Activated effector memory CD4-positive, alpha-beta T cell treated with anti-CD3 and anti-CD28 coated beads, Interleukin-2, amount 50 U/mL, for 16 hours (primary cell): Measurements from ENCODE around the gene DOCK9.
A peak's percentile ranks its signal among the peaks of the same experiment; 100 is the strongest.
"Not testable (repeated sequence)": the region's sequence is repeated elsewhere in the genome, so short reads cannot be mapped to it uniquely, and the experiment has no call there.

ENCODE experiments used
- DNase-seq: peaks from one replicate; pipeline ENCODE4 v3.0.0-alpha.2; 2020

DOCK9 gene

GRCh38 chr13:98909016-98909415 is 68.8 kb downstream of the DOCK9 start:
- no peak for DNase-seq

DNA sequence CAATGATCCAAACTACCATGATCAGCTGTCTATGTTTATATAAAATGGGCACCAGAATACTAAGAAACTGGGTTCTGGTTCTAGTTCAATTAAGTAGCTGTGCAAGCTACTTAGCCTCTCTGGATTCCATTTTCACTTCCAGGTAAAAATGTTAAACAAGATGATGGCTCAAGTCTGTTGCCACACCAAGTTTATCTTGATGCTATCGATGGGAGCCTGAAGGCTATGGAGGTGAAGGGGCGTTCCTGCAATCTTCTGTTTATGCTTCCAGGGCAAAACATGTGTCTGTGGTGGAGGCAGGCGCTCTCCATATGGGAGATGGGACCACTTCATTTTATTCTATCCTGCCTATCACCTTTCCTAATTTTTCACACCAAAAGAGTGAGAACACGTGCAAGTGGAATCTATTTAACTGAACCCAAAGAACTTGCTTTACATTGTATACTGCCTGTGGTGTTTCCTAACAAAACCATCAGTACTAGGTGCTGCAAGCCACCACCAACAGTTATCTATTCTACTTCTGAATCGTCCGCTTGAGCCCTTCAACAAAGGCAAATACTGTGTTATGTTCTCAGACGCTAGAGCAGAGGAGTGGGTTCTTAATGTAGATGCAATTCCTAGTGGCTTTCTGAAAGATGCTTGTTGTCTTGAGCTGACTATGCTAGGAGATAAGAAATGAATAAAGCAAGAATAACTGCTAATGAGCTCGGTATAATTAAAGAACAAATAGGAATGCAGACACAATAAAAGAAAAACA is 70.9 kb downstream of the DOCK9 start:
- no peak for DNase-seq

DNA sequence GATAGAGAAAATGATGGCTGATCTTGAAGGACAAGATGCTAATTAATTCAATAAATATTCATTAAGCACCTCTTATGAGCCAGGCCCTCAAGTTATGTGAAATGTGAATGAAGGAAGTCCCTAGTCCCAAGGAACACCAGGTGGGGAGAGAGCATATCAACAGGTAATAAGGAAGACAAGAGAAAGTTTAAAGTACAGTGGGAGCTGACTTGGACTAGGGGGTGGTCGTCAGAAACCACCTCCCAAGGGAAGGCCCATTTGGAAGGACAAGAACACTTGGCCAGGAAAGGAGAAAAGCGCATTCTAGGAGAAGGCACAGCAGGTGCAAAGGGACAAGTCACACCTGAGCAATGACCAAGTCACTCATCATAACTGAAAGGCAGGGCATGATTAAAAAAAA is 72.7 kb downstream of the DOCK9 start:
- no peak for DNase-seq

DNA sequence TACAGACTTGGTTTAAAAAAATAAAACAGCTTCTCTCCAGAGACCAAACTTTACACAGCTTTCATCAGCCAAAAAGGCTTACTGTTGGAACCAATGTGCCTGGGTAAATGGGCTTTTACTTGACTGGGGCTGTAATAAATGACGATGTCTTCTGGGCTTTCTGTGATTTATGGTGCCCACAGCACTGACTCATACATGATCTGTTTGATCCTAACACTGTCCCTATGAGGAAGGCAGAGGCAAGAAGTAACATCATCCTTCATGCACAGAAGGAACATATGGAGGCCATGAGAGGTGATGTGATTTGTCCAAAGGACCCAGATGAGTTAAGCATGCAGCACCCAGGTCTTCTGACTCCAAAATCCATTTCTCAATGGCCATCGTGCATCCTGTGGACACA is 77.4 kb downstream of the DOCK9 start:
- no peak for DNase-seq

GRCh38 chr13:98897706-98898105 is 80.2 kb downstream of the DOCK9 start:
- DNase-seq = no peak

DNA sequence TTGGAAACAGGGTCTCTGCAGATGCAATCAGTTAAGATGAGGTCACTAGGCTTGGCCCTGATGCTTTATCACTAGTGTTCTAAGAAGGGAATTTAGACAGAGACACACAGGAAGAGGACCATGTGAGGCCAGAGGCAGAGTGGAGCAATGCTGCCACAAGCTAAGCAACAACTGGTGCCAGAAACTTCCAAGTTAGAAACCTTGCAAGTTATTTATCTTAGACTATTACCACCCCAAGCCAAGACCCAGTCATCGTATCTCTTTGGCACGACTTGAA is 81.1 kb downstream of the DOCK9 start:
- DNase-seq = no peak

DNA sequence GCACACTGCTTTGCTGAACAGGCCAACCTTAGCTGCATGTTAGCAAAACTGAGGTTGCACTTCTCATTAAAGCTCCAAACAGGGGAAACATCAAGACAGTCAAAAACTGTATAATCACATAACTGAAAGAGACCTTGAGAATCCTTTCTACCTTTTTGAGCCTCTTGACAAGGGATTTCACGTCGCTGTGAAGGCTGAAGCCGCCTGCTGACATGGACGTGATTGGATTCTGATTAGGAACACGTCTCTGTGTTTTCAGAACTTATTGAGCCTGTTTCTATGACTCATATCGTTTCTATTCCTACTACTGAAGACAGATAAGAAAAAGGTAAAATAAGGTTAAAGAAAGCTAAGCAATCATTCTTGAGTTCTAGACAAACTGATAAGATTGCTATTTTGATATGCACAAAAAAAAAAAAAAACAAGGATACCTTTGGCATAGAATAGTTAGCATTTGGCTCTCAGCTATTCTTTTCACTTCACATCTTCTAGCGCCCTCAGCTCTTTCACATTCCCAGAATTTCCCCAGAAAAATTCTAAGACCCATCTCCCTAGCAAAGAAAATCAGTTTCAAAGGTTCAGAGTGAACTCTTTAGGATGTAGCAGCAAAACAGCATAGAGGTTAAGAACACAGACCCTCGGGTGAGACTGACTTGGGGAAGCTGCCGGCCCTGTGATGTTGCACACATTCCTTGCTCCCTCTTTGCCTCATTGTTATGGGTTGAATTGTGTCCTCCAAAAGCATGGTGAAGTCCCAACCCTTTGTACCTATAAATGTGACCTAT is 81.6 kb downstream of the DOCK9 start:
- no peak for DNase-seq

DNA sequence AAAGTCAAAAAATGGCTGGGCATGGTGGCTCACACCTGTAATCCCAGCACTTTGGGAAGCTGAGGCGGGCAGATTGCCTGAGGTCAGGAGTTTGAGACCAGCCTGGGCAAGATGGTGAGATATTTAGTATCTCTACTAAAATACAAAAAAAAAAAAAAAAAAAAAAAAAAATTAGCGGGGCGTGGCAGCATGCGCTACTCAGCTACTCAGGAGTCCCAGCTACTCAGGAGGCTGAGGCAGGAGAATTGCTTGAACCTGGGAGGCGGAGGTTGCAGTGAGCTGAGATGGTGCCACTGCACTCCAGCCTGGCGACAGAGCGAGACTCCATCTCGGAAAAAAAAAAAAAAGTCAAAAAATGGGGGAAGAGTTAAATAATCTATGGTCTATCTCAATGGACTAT is 83.0 kb downstream of the DOCK9 start:
- DNase-seq = not testable (repeated sequence)

GRCh38 chr13:98893371-98893770 is 84.5 kb downstream of the DOCK9 start:
- DNase-seq = no peak

GRCh38 chr13:98892821-98893220 is 85.0 kb downstream of the DOCK9 start:
- no peak for DNase-seq

DNA sequence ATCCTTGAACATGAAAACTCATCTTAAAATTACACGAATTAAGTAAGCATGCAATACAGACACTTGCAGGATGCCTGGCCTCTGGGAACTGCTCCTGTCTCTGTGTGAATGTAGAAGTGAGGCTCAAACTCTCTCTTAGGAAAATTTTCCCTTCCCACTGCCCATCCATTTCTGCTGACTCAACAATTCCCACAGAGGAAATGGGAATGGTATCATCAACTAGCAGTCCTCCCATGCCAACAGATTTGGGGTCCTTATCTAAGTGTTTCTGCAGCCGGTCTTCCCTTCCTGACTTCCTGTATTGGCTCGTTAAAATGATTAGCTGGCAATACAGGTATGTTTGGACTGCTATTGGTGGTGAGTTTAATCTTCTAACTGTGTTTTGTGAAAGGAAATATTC is 85.8 kb downstream of the DOCK9 start:
- DNase-seq = no peak

GRCh38 chr13:98890925-98891324 is 86.9 kb downstream of the DOCK9 start:
- DNase-seq = no peak

DNA sequence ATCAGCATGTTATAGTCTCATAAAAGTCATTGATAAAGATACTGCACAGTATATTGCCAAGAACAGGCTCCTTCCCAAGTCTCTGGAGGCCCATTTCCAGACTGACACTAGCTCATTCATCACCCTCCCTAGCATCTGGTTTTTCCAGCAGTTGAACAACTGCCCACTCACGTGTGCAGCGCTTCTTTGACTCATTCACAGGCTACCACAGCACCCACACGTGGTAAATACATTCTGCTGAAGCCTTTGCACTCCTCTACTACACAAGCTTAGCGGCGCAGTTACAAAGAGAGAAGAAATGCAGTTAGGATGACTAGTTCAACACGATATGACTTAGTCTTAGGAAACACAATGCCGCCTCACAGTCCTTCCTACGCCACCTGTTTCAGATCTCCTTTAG is 87.7 kb downstream of the DOCK9 start:
- DNase-seq = peak; percentile 75

DNA sequence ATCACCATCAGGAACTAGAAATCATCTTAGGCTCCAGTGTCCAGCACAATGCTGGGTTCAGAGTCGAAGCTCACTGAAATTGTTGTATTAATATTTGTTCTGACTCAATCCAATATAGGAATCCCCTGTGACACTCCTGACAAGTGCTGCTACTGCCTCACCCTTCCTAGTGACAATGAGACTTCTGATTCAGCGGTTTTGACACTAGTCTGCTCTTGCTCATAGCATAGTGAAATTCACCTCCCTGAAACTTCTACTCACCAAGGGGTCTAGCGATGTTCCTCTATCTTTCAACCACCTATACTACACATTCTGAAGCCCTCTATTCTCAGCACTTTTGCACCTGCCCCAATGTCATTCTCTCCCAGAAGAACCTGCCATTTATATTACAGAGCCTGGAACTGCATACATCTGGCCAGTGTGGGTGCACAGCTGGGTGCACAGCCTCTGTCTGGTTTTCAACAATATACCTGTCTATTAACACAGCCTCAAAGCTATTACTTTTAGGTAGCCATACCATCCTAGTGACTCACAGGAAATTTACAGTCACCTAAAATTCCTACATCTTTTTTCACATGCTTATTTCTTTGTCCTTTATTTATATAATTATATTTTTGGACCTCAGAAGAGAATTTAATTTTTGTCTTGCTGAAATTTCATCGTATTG is 88.3 kb downstream of the DOCK9 start:
- no peak for DNase-seq

GRCh38 chr13:98888890-98889279 is 89.0 kb downstream of the DOCK9 start:
- DNase-seq = no peak

GRCh38 chr13:98888222-98888889 is 89.5 kb downstream of the DOCK9 start:
- no peak for DNase-seq

GRCh38 chr13:98886587-98887230 is 91.2 kb downstream of the DOCK9 start:
- DNase-seq = no peak

DNA sequence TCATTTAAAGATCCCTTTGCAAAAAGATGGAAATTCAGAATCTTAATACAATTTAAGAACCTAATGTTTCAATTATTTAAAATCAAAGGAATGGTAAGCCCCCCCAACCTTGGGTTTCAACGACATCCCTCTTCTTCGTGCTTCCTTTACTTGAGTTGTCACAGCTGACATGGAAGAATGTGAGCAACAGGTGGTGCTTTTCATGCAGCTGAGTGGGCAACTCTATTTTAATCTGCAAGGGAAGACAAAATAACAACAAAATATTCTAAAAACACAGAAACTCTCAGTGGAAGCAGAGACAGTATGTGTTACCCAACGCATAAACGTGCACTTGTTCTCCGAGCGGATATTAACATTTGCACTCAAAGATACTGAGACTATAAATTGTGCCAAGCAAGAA is 92.3 kb downstream of the DOCK9 start:
- no peak for DNase-seq

- DNase-seq = no peak
Observed at GRCh38 chr13:98883998-98884397, 93.9 kb downstream of the DOCK9 start.

DNA sequence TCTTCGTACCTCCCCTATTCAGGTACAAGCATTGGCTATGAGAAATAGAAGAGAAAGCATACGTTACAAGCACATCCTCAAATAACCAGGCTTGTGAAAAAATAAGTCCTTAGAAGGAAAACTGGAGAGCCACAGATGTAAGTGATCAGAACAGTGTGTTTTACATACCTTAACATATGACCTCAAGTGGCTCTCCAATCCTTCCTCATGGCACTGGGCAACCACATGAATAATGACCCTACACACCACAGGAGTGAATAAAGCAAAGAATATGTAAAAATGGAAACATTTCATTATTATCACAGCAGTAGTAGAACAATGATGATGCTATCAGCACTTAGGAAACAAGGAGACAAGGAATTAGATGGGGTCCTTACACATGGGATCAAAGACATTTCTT is 96.5 kb downstream of the DOCK9 start:
- DNase-seq = no peak

GRCh38 chr13:98880677-98881076 is 97.2 kb downstream of the DOCK9 start:
- no peak for DNase-seq

DNA sequence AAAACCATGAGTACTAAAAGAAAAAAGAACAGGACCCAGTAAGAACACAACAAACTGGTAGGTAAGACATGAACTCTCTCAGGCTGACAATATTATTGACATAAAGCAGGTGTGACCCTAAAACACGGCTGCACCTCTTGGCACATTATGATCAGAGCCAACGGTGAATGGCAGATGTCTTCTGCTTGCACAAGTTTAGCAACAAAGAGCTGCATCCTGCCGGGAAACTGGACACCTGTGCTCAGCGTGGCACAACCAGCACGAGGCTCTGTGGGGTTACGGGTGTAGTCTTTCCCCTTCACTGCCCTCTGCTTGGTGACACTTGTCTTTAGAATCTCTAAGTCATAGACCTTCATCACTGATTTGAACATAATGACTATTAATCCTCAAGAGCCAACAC is 97.9 kb downstream of the DOCK9 start:
- DNase-seq = no peak

GRCh38 chr13:98879127-98879520 is 98.7 kb downstream of the DOCK9 start:
- no peak for DNase-seq
